Measurements from ENCODE around the gene SPATS2. TPM values are rescaled to one million over a fixed set of nuclear protein-coding genes. Genes with fewer than 3 reads are reported as not detected.

Gene SPATS2
- polyA plus RNA-seq, 1 experiment = 23.1 TPM

DNA sequence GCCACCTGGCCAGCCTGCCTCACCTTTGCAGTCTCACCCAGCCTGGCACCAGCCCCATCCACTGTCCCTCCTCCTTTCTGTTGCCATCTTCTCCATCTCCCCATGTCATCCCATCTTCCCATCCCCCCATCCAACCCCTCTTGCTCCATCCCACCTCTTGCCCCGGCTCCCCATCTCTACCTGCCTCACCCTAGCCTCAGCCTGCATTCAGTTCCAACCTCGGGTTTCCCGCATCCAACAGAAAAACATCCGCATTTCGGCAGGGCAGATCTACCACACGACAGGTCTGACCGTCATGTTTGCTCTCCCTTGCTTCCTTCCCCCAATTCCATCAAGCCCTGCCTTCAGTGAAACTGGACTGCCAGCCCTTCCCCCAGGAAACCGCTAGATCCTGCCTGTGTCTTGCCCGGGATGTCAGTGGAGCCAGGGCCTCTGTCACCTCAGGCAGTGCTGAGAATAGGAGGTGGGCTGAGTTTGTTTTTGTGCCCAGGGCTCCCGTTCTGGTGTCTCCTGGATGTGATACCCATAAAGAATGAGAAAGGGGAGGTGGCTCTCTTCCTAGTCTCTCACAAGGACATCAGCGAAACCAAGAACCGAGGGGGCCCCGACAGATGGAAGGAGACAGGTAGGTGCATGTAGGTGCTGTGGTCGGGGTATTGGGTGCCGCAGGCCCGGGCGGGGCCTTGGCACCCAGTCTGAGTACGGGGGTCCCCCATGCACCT, 174.0 kb downstream of the SPATS2 start:
- H3K36me3 ChIP-seq (ENCODE audit: control insufficient read depth, insufficient read depth, low read length) = no peaks in the 10 kb centered on the region
- H3K4me3 ChIP-seq (ENCODE audit: low read depth, low read length) = no peak overlapping the region
- CTCF ChIA-PET = no interaction called here
- peaks cover 39% of the 10 kb centered on the region for H3K27me3 ChIP-seq (ENCODE audit: control insufficient read depth, insufficient read depth, low read length)
- DNase-seq (ENCODE audit: low read depth) = no peak
- TF ChIP-seq CTCF (IDR thresholded peaks at IDR 0.05; ENCODE audit: insufficient read depth, low read depth, low read length) = no peak
- POLR2A ChIA-PET = no interaction called here

GRCh38 chr12:49541911-49542505, 174.7 kb downstream of the SPATS2 start:
- H3K27me3 ChIP-seq (ENCODE audit: control insufficient read depth, insufficient read depth, low read length) = peaks cover 41% of the 10 kb centered on the region
- CTCF ChIA-PET = no interaction called here

DNA sequence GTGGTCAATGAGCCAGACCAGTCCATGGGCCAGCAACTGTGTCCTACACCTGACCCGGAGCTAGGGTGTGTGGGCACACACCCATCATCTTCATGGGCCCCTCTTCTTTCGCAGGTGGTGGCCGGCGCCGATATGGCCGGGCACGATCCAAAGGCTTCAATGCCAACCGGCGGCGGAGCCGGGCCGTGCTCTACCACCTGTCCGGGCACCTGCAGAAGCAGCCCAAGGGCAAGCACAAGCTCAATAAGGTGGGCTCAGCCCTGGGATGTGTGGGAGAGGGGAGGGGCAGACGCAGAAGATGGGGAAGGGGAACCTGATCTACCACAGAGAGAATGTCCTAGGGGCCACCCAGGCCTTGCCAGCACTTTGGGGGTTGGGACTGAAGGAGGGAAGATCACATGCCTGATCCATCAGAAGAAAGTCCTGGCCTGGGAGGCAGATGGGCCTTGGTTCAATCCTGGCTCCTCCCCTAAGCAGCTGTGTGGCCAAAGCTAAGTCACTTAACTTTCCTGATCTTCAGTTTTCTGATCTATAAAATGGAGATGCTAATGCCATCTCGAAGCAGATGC, 175.4 kb downstream of the SPATS2 start:
- DNase-seq (ENCODE audit: low read depth) = no peak
- ChIA-PET POLR2A (no interaction called here), CTCF (no interaction called here)
- Histone ChIP-seq H3K4me3 (ENCODE audit: low read depth, low read length) (no peak overlapping the region), H3K27me3 (ENCODE audit: control insufficient read depth, insufficient read depth, low read length) (peaks cover 43% of the 10 kb centered on the region), H3K36me3 (ENCODE audit: control insufficient read depth, insufficient read depth, low read length) (no peaks in the 10 kb centered on the region)
- no peak for TF ChIP-seq CTCF (IDR thresholded peaks at IDR 0.05; ENCODE audit: insufficient read depth, low read depth, low read length)

More at GRCh38 chr12:49541911-49542505, 174.7 kb downstream of the SPATS2 start:
- DNase-seq (ENCODE audit: low read depth) = no peak
- POLR2A ChIA-PET = no interaction called here
- Histone ChIP-seq H3K36me3 (ENCODE audit: control insufficient read depth, insufficient read depth, low read length) (no peaks in the 10 kb centered on the region), H3K4me3 (ENCODE audit: low read depth, low read length) (no peak overlapping the region)
- TF ChIP-seq CTCF (IDR thresholded peaks at IDR 0.05; ENCODE audit: insufficient read depth, low read depth, low read length) = no peak

GRCh38 chr12:49543221-49543913, 176.1 kb downstream of the SPATS2 start:
- ChIA-PET POLR2A (no interaction called here), CTCF (interaction anchor here (3.1 kb wide), 1 partner anchor 37 kb away, joined by 8 read pairs; no protein-coding TSS in a partner anchor)
- Histone ChIP-seq H3K4me3 (ENCODE audit: low read depth, low read length) (no peak overlapping the region), H3K36me3 (ENCODE audit: control insufficient read depth, insufficient read depth, low read length) (no peaks in the 10 kb centered on the region), H3K27me3 (ENCODE audit: control insufficient read depth, insufficient read depth, low read length) (peaks cover 44% of the 10 kb centered on the region)
- TF ChIP-seq CTCF (IDR thresholded peaks at IDR 0.05; ENCODE audit: insufficient read depth, low read depth, low read length) = no peak
- no peak for DNase-seq (ENCODE audit: low read depth)

All from BJ (cell line).